ENCODE measurements around the gene FOXL2. TPM values are rescaled to one million over a fixed set of nuclear protein-coding genes. Genes with fewer than 3 reads are reported as not detected.

Gene FOXL2
- total and polyA plus RNA-seq, 4 donors: not detected

DNA sequence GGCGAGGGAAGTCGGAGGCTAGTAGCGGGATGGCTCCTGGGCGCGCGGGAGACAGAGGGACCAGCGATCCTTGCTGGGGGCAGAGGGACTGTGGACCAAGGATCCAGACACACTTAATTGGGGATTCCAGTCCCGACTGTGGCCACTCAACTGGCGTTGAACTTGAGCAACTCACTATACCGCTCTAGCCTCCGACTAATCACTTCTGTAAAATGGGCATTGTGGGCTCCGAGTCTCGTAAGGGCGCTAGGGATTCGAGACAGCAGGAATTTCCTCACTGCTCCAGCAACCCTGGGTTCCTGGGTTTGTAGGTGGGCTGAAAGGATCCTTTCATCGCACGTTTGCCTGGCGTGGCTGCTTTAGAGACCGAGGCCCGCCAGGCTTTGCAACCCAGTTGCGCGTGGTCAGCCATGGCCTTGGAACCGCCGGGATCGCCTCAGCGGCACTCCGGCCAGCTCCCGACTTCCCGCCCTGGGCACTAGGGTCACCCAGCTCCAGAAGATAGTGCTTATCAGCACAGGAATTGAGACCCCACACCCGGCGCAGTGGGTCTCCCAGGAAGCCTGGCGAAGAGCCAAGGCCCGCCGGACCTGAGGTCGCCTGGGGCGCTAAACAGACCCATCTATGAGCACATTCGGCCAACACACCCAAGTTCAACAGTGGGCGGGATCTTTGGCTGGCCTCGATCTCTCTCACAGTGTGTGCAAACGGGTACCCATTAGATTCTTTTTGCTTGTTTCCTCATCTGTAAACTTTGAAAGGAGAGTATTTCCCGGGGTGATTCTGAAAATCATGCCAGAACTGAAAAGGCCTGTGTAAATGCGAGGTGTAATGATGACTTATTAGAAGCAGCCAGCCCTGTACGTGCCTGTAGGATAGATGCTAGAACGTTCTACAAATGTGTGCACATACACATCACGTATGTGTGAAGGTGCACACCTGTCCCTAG lies 9.9 kb downstream of the FOXL2 start:
- 12% methylated on average over 45 of the region's 45 CpGs for WGBS
- no peak overlapping the region for H3K4me3 ChIP-seq (ENCODE audit: low read depth in 1 of 3, low read length in 3 of 3)
- peaks cover 16 to 37% (median 18%) of the 10 kb centered on the region in 4 donors for H3K4me1 ChIP-seq (ENCODE audit: control insufficient read depth in 4 of 4, insufficient read depth in 4 of 4, low read length in 3 of 4)
- no peak overlapping the region for H3K9ac ChIP-seq (ENCODE audit: low read depth in 1 of 2, low read length in 2 of 2)
- H3K9me3 ChIP-seq (ENCODE audit: control insufficient read depth in 4 of 4, low read length in 3 of 4): no peaks in the 10 kb centered on the region
- TF ChIP-seq JUND (IDR thresholded peaks at IDR 0.05) (no peak), GABPA (IDR thresholded peaks at IDR 0.05 in 1 of 2, conservative IDR thresholded peaks at IDR 0.05 in 1 of 2) (no peak)
- H3K27ac ChIP-seq (ENCODE audit: low read depth in 1 of 2, low read length in 2 of 2): no peak overlapping the region
- no peaks in the 10 kb centered on the region for H3K36me3 ChIP-seq (ENCODE audit: control insufficient read depth in 4 of 4, insufficient read depth in 3 of 4, low read depth in 1 of 4, low read length in 3 of 4)
- H3K27me3 ChIP-seq (ENCODE audit: control insufficient read depth in 4 of 4, insufficient read depth in 4 of 4, low read length in 3 of 4): peaks cover 5 to 26% (median 10%) of the 10 kb centered on the region in 4 donors
- DNase-seq (ENCODE audit: low spot score): no peak

GRCh38 chr3:138935863-138936740 lies 10.8 kb downstream of the FOXL2 start:
- TF ChIP-seq RAD21 (IDR thresholded peaks at IDR 0.05): peak; percentile 67 to 81
- no peak for TF ChIP-seq YY1 (IDR thresholded peaks at IDR 0.05)
- TF ChIP-seq, protein P1, sequence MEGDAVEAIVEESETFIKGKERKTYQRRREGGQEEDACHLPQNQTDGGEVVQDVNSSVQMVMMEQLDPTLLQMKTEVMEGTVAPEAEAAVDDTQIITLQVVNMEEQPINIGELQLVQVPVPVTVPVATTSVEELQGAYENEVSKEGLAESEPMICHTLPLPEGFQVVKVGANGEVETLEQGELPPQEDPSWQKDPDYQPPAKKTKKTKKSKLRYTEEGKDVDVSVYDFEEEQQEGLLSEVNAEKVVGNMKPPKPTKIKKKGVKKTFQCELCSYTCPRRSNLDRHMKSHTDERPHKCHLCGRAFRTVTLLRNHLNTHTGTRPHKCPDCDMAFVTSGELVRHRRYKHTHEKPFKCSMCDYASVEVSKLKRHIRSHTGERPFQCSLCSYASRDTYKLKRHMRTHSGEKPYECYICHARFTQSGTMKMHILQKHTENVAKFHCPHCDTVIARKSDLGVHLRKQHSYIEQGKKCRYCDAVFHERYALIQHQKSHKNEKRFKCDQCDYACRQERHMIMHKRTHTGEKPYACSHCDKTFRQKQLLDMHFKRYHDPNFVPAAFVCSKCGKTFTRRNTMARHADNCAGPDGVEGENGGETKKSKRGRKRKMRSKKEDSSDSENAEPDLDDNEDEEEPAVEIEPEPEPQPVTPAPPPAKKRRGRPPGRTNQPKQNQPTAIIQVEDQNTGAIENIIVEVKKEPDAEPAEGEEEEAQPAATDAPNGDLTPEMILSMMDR (IDR thresholded peaks at IDR 0.05; ENCODE audit: low read depth, low read length, missing input control): peak; percentile 85
- Histone ChIP-seq H3K9me3 (ENCODE audit: control insufficient read depth in 4 of 4, low read length in 3 of 4) (no peaks in the 10 kb centered on the region), H3K27me3 (ENCODE audit: control insufficient read depth in 4 of 4, insufficient read depth in 4 of 4, low read length in 3 of 4) (peaks cover 5 to 19% (median 8%) of the 10 kb centered on the region in 4 donors), H3K4me3 (ENCODE audit: low read depth in 1 of 3, low read length in 3 of 3) (peak overlapping the region in 2 of 3 donors; percentile 14 to 41), H3K9ac (ENCODE audit: low read depth in 1 of 2, low read length in 2 of 2) (no peak overlapping the region), H3K27ac (ENCODE audit: low read depth in 1 of 2, low read length in 2 of 2) (no peak overlapping the region), H3K36me3 (ENCODE audit: control insufficient read depth in 4 of 4, insufficient read depth in 3 of 4, low read depth in 1 of 4, low read length in 3 of 4) (no peaks in the 10 kb centered on the region), H3K4me1 (ENCODE audit: control insufficient read depth in 4 of 4, insufficient read depth in 4 of 4, low read length in 3 of 4) (peaks cover 16 to 37% (median 18%) of the 10 kb centered on the region in 4 donors)
- WGBS: 5% methylated on average over 58 of the region's 58 CpGs
- peak; percentile 78 for DNase-seq (ENCODE audit: low spot score)

DNA sequence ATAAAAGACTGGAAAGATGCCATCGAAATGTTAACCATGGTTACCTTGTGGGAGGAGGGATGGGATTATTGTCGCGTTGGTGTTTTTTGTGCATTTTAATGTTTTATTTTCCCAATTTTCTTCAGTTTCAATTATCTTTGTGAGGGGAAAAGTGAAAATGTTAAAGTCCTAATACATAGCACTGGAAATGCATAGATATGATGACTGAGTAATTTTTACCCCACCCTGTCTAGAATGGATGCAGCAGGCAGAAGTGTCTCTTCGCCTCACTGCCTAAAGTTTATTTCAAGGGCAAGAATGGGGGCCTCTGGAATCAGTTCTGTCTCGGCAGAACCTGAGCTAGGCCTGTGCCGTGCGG lies 11.5 kb downstream of the FOXL2 start:
- H3K9ac ChIP-seq (ENCODE audit: low read depth in 1 of 2, low read length in 2 of 2): no peak overlapping the region
- 76% methylated on average over 7 of the region's 7 CpGs for WGBS

More for the DNA sequence above, 11.5 kb downstream of the FOXL2 start:
- Histone ChIP-seq H3K4me3 (ENCODE audit: low read depth in 1 of 3, low read length in 3 of 3) (no peak overlapping the region), H3K4me1 (ENCODE audit: control insufficient read depth in 4 of 4, insufficient read depth in 4 of 4, low read length in 3 of 4) (peaks cover 16 to 37% (median 18%) of the 10 kb centered on the region in 4 donors), H3K9me3 (ENCODE audit: control insufficient read depth in 4 of 4, low read length in 3 of 4) (no peaks in the 10 kb centered on the region), H3K36me3 (ENCODE audit: control insufficient read depth in 4 of 4, insufficient read depth in 3 of 4, low read depth in 1 of 4, low read length in 3 of 4) (no peaks in the 10 kb centered on the region), H3K27ac (ENCODE audit: low read depth in 1 of 2, low read length in 2 of 2) (no peak overlapping the region), H3K27me3 (ENCODE audit: control insufficient read depth in 4 of 4, insufficient read depth in 4 of 4, low read length in 3 of 4) (peaks cover 3 to 15% (median 7%) of the 10 kb centered on the region in 4 donors)
- TF ChIP-seq ZBTB33 (IDR thresholded peaks at IDR 0.05): no peak
- TF ChIP-seq YY1 (IDR thresholded peaks at IDR 0.05): no peak
- TF ChIP-seq EGR1 (IDR thresholded peaks at IDR 0.05; ENCODE audit: low read depth in 2 of 2): no peak
- TF ChIP-seq RXRA (IDR thresholded peaks at IDR 0.05): no peak
- TF ChIP-seq RAD21 (IDR thresholded peaks at IDR 0.05): no peak
- TF ChIP-seq FOXA1 (IDR thresholded peaks at IDR 0.05): no peak
- no peak for DNase-seq (ENCODE audit: low spot score)

Data from liver (tissue), 9 donors.